Hepatocyte (in vitro differentiated cells): ENCODE measurements around the gene SLC37A1.

Experiments
- CTCF ChIP-seq: fragments of 200-600 bp; sonication (generic); IDR thresholded peaks from 2 replicates; pipeline ENCODE4 v1.5.1; 2016; ENCODE audit warnings: antibody characterized with exemption, mild to moderate bottlenecking; ENCODE audit not compliant: poor library complexity
- EZH2 ChIP-seq: fragments of 200-600 bp; sonication (generic); IDR thresholded peaks from 2 replicates; pipeline ENCODE4 v1.6.1; 2016; ENCODE audit warnings: antibody characterized with exemption, mild to moderate bottlenecking, borderline replicate concordance

- no peak for TF ChIP-seq EZH2
- TF ChIP-seq CTCF = no peak
Measured at GRCh38 chr21:42523211-42523610, 9.6 kb downstream of the SLC37A1 start.
